ENCODE measurements around the gene HNRNPUL1. TPM values are rescaled to one million over a fixed set of nuclear protein-coding genes. Genes with fewer than 3 reads are reported as not detected.

The HNRNPUL1 gene
- total and polyA plus RNA-seq, 9 of the 15 experiments (the other 6 are each of a cell fraction or from before 2014, with no cell fraction given) = 7.3 to 211 (median 85.0) TPM

DNA sequence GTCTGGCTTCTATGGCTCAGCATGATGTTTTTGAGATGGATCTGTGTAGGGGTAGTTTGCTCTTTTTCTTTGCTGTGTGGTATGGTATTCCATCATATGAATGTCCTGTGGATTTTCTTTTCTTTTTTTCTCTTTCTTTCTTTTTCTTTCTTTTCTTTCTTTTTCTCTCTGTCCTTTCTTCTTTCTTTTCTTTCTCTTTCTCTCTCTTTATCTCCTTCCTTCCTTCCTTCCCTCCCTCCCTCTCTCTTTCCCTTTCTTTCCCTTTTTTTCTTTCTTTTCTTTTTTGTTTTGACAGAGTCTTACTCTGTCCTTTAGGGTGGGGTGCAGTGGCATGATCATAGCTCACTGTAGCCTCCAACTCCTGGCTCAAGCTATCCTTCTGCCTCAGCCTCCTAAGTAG, 9.0 kb upstream of the HNRNPUL1 start:
- in situ Hi-C loops (cut with MboI) = no loop called here
- ATAC-seq (no peak), FAIRE-seq (no peak), DNase-seq (ENCODE audit: extremely low read depth in 1 of 4, low spot score in 3 of 4) (no peak)
- Histone ChIP-seq H3K27me3 (ENCODE audit: control insufficient read depth in 2 of 2, insufficient read depth in 2 of 2, low read length in 2 of 2) (peaks cover 5 to 48% of the 10 kb centered on the region in 2 experiments), H3K4me2 (ENCODE audit: insufficient read depth, low read length) (no peak overlapping the region), H3K9ac (ENCODE audit: insufficient read depth in 1 of 2, low read depth in 2 of 2, low read length in 2 of 2) (no peak overlapping the region), H3K36me3 (ENCODE audit: control insufficient read depth, insufficient read depth, low read length) (no peaks in the 10 kb centered on the region), H3K4me3 (no peak overlapping the region), H3K9me3 (replicated peaks; ENCODE audit: control insufficient read depth, insufficient read depth, low read depth, low read length) (no peaks in the 10 kb centered on the region), H2AFZ (ENCODE audit: low read depth, low read length) (no peak overlapping the region), H3K4me1 (replicated peaks in 1 of 2; ENCODE audit: control insufficient read depth in 2 of 2, insufficient read depth in 2 of 2, low read length in 2 of 2) (no peaks in the 10 kb centered on the region), H4K20me1 (replicated peaks; ENCODE audit: control insufficient read depth, insufficient read depth, low read length) (no peaks in the 10 kb centered on the region; the same call in 1 of the 2 replicates), H3K9me1 (ENCODE audit: control insufficient read depth, insufficient read depth, low read length) (no peaks in the 10 kb centered on the region), H3K79me2 (ENCODE audit: control insufficient read depth, insufficient read depth, low read length) (no peaks in the 10 kb centered on the region), H3K27ac (ENCODE audit: extremely low read depth, low read depth, low read length) (no peak overlapping the region)
- POLR2A ChIA-PET = no interaction called here
- TF ChIP-seq, protein P1, sequence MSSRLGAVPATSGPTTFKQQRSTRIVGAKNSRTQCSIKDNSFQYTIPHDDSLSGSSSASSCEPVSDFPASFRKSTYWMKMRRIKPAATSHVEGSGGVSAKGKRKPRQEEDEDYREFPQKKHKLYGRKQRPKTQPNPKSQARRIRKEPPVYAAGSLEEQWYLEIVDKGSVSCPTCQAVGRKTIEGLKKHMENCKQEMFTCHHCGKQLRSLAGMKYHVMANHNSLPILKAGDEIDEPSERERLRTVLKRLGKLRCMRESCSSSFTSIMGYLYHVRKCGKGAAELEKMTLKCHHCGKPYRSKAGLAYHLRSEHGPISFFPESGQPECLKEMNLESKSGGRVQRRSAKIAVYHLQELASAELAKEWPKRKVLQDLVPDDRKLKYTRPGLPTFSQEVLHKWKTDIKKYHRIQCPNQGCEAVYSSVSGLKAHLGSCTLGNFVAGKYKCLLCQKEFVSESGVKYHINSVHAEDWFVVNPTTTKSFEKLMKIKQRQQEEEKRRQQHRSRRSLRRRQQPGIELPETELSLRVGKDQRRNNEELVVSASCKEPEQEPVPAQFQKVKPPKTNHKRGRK (tag; IDR thresholded peaks at IDR 0.05) = peak; percentile 84
- TF ChIP-seq ZNF146 (CRISPR knock-in tag; IDR thresholded peaks at IDR 0.05; ENCODE audit: unreplicated experiment) = no peak
- BruUV-seq (replicated peaks) = no TSS peak
- CTCF ChIA-PET (ENCODE audit: low intra/inter-chr PET ratio) = no interaction called here
- intact Hi-C loops (cut with micrococcal nuclease) = no loop called here

Measured in K562 (cell line).